ENCODE measurements around the gene NFAM1. TPM values are rescaled to one million over a fixed set of nuclear protein-coding genes. Genes with fewer than 3 reads are reported as not detected.
A peak's percentile ranks its signal among the peaks of the same experiment; 100 is the strongest.

Gene NFAM1
- total and polyA plus RNA-seq, 2 experiments from 2014 or later, result not detected

GRCh38 chr22:42336527-42337227 lies 95.5 kb downstream of the NFAM1 start:
- H3K9me3 ChIP-seq (ENCODE audit: low read depth), result no peaks in the 10 kb centered on the region
- no peak overlapping the region for H2AFZ ChIP-seq
- WGBS, 2 experiments (ENCODE audit: low coverage in 1 of 2, low lambda C conversion rate in 2 of 2, missing lambda C conversion rate in 2 of 2), result 84 to 90% methylated on average over 9 to 11 of the region's 11 CpGs
- no peaks in the 10 kb centered on the region for H3K27me3 ChIP-seq (replicated peaks; ENCODE audit: insufficient read depth)
- no peaks in the 10 kb centered on the region for H3K36me3 ChIP-seq (ENCODE audit: low read depth)
- no peaks in the 10 kb centered on the region for H3K9me2 ChIP-seq (ENCODE audit: insufficient read depth)
- no peak overlapping the region for H3K4me3 ChIP-seq
- no peak overlapping the region for H3K9ac ChIP-seq
- H3F3A ChIP-seq (ENCODE audit: insufficient read depth), result no peaks in the 10 kb centered on the region
- in situ Hi-C loops (cut with MboI), result no loop called here
- no peaks in the 10 kb centered on the region for H3K79me2 ChIP-seq (ENCODE audit: insufficient read depth)
- H3K4me2 ChIP-seq (ENCODE audit: unreplicated experiment), result no peak overlapping the region
- H3K27ac ChIP-seq, result no peak overlapping the region
- H3K4me1 ChIP-seq (ENCODE audit: insufficient read depth), result no peaks in the 10 kb centered on the region
- TF ChIP-seq EZH2phosphoT487 (IDR thresholded peaks at IDR 0.05; ENCODE audit: insufficient read depth, low read depth), result no peak
- TF ChIP-seq EZH2 (IDR thresholded peaks at IDR 0.05; ENCODE audit: insufficient read depth, poor library complexity, severe bottlenecking), result no peak
- peak; percentile 40 for DNase-seq
- H4K20me1 ChIP-seq (ENCODE audit: insufficient read depth), result no peaks in the 10 kb centered on the region

- Histone ChIP-seq H3K9me3 (ENCODE audit: low read depth) (no peaks in the 10 kb centered on the region), H3K4me3 (no peak overlapping the region), H3K36me3 (ENCODE audit: low read depth) (no peaks in the 10 kb centered on the region), H3K79me2 (ENCODE audit: insufficient read depth) (no peaks in the 10 kb centered on the region), H4K20me1 (ENCODE audit: insufficient read depth) (no peaks in the 10 kb centered on the region), H3K9ac (no peak overlapping the region), H3K9me2 (ENCODE audit: insufficient read depth) (no peaks in the 10 kb centered on the region), H3F3A (ENCODE audit: insufficient read depth) (no peaks in the 10 kb centered on the region), H3K27me3 (replicated peaks; ENCODE audit: insufficient read depth) (no peaks in the 10 kb centered on the region; the same call in 1 of the 2 replicates), H3K4me1 (ENCODE audit: insufficient read depth) (no peaks in the 10 kb centered on the region), H3K27ac (no peak overlapping the region), H3K4me2 (ENCODE audit: unreplicated experiment) (no peak overlapping the region), H2AFZ (no peak overlapping the region)
- no peak for DNase-seq
- WGBS, 2 experiments (ENCODE audit: low coverage in 1 of 2, low lambda C conversion rate in 2 of 2, missing lambda C conversion rate in 2 of 2), result 56 to 62% methylated on average over 8 to 11 of the region's 11 CpGs
- TF ChIP-seq EZH2 (IDR thresholded peaks at IDR 0.05; ENCODE audit: insufficient read depth, poor library complexity, severe bottlenecking), result no peak
- TF ChIP-seq EZH2phosphoT487 (IDR thresholded peaks at IDR 0.05; ENCODE audit: insufficient read depth, low read depth), result no peak
- in situ Hi-C loops (cut with MboI), result no loop called here
Observed at GRCh38 chr22:42335839-42336378, 96.3 kb downstream of the NFAM1 start.

- WGBS, 2 experiments (ENCODE audit: low coverage in 1 of 2, low lambda C conversion rate in 2 of 2, missing lambda C conversion rate in 2 of 2), result 89 to 90% methylated on average over 10 to 11 of the region's 11 CpGs
- TF ChIP-seq EZH2 (IDR thresholded peaks at IDR 0.05; ENCODE audit: insufficient read depth, poor library complexity, severe bottlenecking) (no peak), EZH2phosphoT487 (IDR thresholded peaks at IDR 0.05; ENCODE audit: insufficient read depth, low read depth) (no peak)
- Histone ChIP-seq H3K27ac (no peak overlapping the region), H3K9ac (no peak overlapping the region), H3K27me3 (replicated peaks; ENCODE audit: insufficient read depth) (no peaks in the 10 kb centered on the region; the same call in 1 of the 2 replicates), H3K36me3 (ENCODE audit: low read depth) (no peaks in the 10 kb centered on the region), H2AFZ (no peak overlapping the region), H3K79me2 (ENCODE audit: insufficient read depth) (no peaks in the 10 kb centered on the region), H3K9me2 (ENCODE audit: insufficient read depth) (no peaks in the 10 kb centered on the region), H3F3A (ENCODE audit: insufficient read depth) (no peaks in the 10 kb centered on the region), H3K4me1 (ENCODE audit: insufficient read depth) (no peaks in the 10 kb centered on the region), H3K4me2 (ENCODE audit: unreplicated experiment) (no peak overlapping the region), H3K4me3 (no peak overlapping the region), H3K9me3 (ENCODE audit: low read depth) (no peaks in the 10 kb centered on the region), H4K20me1 (ENCODE audit: insufficient read depth) (no peaks in the 10 kb centered on the region)
- no peak for DNase-seq
- in situ Hi-C loops (cut with MboI), result no loop called here
Observed at GRCh38 chr22:42334875-42335512, 97.2 kb downstream of the NFAM1 start.

GRCh38 chr22:42333544-42333943 lies 98.7 kb downstream of the NFAM1 start:
- no peaks in the 10 kb centered on the region for H3K36me3 ChIP-seq (ENCODE audit: low read depth)
- TF ChIP-seq EZH2phosphoT487 (IDR thresholded peaks at IDR 0.05; ENCODE audit: insufficient read depth, low read depth), result no peak
- TF ChIP-seq EZH2 (IDR thresholded peaks at IDR 0.05; ENCODE audit: insufficient read depth, poor library complexity, severe bottlenecking), result no peak
- no peaks in the 10 kb centered on the region for H3K79me2 ChIP-seq (ENCODE audit: insufficient read depth)
- in situ Hi-C loops (cut with MboI), result no loop called here
- H3K9ac ChIP-seq, result no peak overlapping the region
- DNase-seq, result no peak
- no peaks in the 10 kb centered on the region for H3K9me3 ChIP-seq (ENCODE audit: low read depth)
- H3K9me2 ChIP-seq (ENCODE audit: insufficient read depth), result no peaks in the 10 kb centered on the region
- no peaks in the 10 kb centered on the region for H3F3A ChIP-seq (ENCODE audit: insufficient read depth)
- no peak overlapping the region for H3K4me3 ChIP-seq
- H4K20me1 ChIP-seq (ENCODE audit: insufficient read depth), result no peaks in the 10 kb centered on the region
- H3K27me3 ChIP-seq (replicated peaks; ENCODE audit: insufficient read depth), result no peaks in the 10 kb centered on the region; the same call in 1 of the 2 replicates
- no peak overlapping the region for H3K27ac ChIP-seq
- H3K4me2 ChIP-seq (ENCODE audit: unreplicated experiment), result no peak overlapping the region
- WGBS, 2 experiments (ENCODE audit: low coverage in 1 of 2, low lambda C conversion rate in 2 of 2, missing lambda C conversion rate in 2 of 2), result 82 to 85% methylated on average over 8 of the region's 8 CpGs
- no peak overlapping the region for H2AFZ ChIP-seq
- no peaks in the 10 kb centered on the region for H3K4me1 ChIP-seq (ENCODE audit: insufficient read depth)
